K562 (cell line): ENCODE measurements around the gene POLD4. TPM values are rescaled to one million over a fixed set of nuclear protein-coding genes. Genes with fewer than 3 reads are reported as not detected.

Experiments
- ATF7 ChIP-seq: fragments of 450-650 bp; IDR thresholded peaks from 2 replicates; pipeline ENCODE4 v1.7.1; 2014; ENCODE audit warnings: mild to moderate bottlenecking, moderate library complexity
- BHLHE40 ChIP-seq: IDR thresholded peaks from 2 replicates; pipeline ENCODE4 v1.6.1; 2011; ENCODE audit warnings: low read length, improper control_type of control experiment
- CBX5 ChIP-seq: IDR thresholded peaks from 2 replicates; pipeline ENCODE4 v1.6.1; 2014; ENCODE audit warnings: low read depth, borderline replicate concordance
- HDAC3 ChIP-seq: fragments of 450-650 bp; IDR thresholded peaks from 2 replicates; pipeline ENCODE4 v1.6.1; 2018; ENCODE audit warnings: borderline replicate concordance, mild to moderate bottlenecking, moderate library complexity; ENCODE audit not compliant: partially characterized antibody
- MITF ChIP-seq: IDR thresholded peaks from 2 replicates; pipeline ENCODE4 v1.6.1; 2014; ENCODE audit warnings: antibody characterized with exemption
- MNT ChIP-seq, 2 experiments: fragments of 450-650 bp; conservative IDR thresholded peaks; 2 replicates each; pipeline ENCODE4 v1.6.1; 2017; ENCODE audit warnings: mild to moderate bottlenecking in 2 of 2, moderate library complexity in 2 of 2
- MYNN ChIP-seq, 2 experiments: sonication (generic); formaldehyde crosslinking in 1 of 2; IDR thresholded peaks; 2 replicates each; pipeline versions ENCODE4 v1.5.0 to v1.6.1; 2016 to 2020; ENCODE audit warnings: antibody characterized with exemption in 1 of 2, missing genetic modification reagents in 1 of 2
- NCOR1 ChIP-seq: fragments of 450-650 bp; IDR thresholded peaks from 2 replicates; pipeline ENCODE4 v1.6.1; 2016; ENCODE audit warnings: mild to moderate bottlenecking, moderate library complexity
- POU5F1 ChIP-seq: fragments of 150-350 bp; IDR thresholded peaks from 2 replicates; pipeline ENCODE4 v1.6.1; 2014; ENCODE audit warnings: borderline replicate concordance, low read length, low read depth, mild to moderate bottlenecking; ENCODE audit not compliant: partially characterized antibody
- TCF3 ChIP-seq: sonication (generic); formaldehyde crosslinking; IDR thresholded peaks from 2 replicates; pipeline ENCODE4 v1.4.0; 2020; ENCODE audit warnings: mild to moderate bottlenecking, missing genetic modification reagents
- USF1 ChIP-seq: sonication (generic); formaldehyde crosslinking; IDR thresholded peaks from 2 replicates; pipeline ENCODE4 v1.9.0; 2022; ENCODE audit warnings: mild to moderate bottlenecking, missing genetic modification reagents
- VEZF1 ChIP-seq: fragments of 200-800 bp; sonication (Bioruptor generic); IDR thresholded peaks from 2 replicates; pipeline ENCODE4 v1.6.1; 2017; ENCODE audit warnings: missing genetic modification characterization, missing compliant biosample characterization
- ZBTB7A ChIP-seq: IDR thresholded peaks from 2 replicates; pipeline ENCODE4 v1.6.1; 2011; ENCODE audit warnings: low read depth, mild to moderate bottlenecking, low read length, moderate library complexity, borderline replicate concordance; ENCODE audit not compliant: control insufficient read depth
- ZNF197 ChIP-seq: fragments of 200-800 bp; sonication (Bioruptor generic); IDR thresholded peaks from 2 replicates; pipeline ENCODE4 v1.6.1; 2016; ENCODE audit warnings: low read depth, missing genetic modification characterization, missing compliant biosample characterization
- ZNF239 ChIP-seq: fragments of 250-450 bp; sonication (Bioruptor Pico); IDR thresholded peaks from 2 replicates; pipeline ENCODE4 v1.4.0; 2020; ENCODE audit warnings: mild to moderate bottlenecking
- ZNF592 ChIP-seq: fragments of 450-650 bp; IDR thresholded peaks from 2 replicates; pipeline ENCODE4 v1.6.1; 2017; ENCODE audit warnings: antibody characterized with exemption, mild to moderate bottlenecking
- ZNF644 ChIP-seq: fragments of 200-800 bp; sonication (Bioruptor generic); IDR thresholded peaks from 2 replicates; pipeline ENCODE4 v1.6.1; 2016; ENCODE audit warnings: low read depth, missing genetic modification characterization, missing compliant biosample characterization
- polyA plus RNA-seq, 8 experiments: library from polyadenylated mRNA; depleted of rRNA in 4 of 8; stranded (reverse) in 5 of 8; unstranded in 3 of 8; fragments of >200 nt; fragmentation: Nextera tagmentation in 2 of 8; fragmentation: Illumina TruSeq in 1 of 8; extraction: Ambion mirVana in 2 of 8; extraction: Trizol in 1 of 8; gene quantifications; 2 replicates each; pipeline versions ENCODE4 v1.2.1 to v1.2.3, GENCODE V29; 2011 to 2014; ENCODE audit warnings: inconsistent platforms in 1 of 8, missing spikeins in 1 of 8
- total RNA-seq, 7 experiments: library from RNA; depleted of rRNA in 6 of 7; stranded (reverse); fragments of >200 nt in 6 of 7; fragmentation: Illumina TruSeq in 2 of 7; extraction: Trizol in 2 of 7; gene quantifications; 2 replicates each; pipeline versions ENCODE4 v1.2.1 to v1.2.3, GENCODE V29; 2011 to 2021; ENCODE audit warnings: low replicate concordance in 1 of 7

Gene POLD4
- total and polyA plus RNA-seq, 9 of the 15 experiments (the other 6 are each of a cell fraction or from before 2014, with no cell fraction given), result 5.8 to 64.5 (median 18.3) TPM

- TF ChIP-seq ZNF239 (CRISPR knock-in tag) (no peak), MNT (conservative IDR thresholded peaks at IDR 0.05) (0 out of 4 replicates have a peak, but pooled peaks of 1 of the 2 experiments have one; percentile 43), VEZF1 (CRISPR knock-in tag) (no peak), ATF7 (no peak), MITF (no peak), NCOR1 (no peak), TCF3 (no peak), ZNF644 (tag) (no peak), CBX5 (no peak), USF1 (CRISPR knock-in tag) (peak; percentile 43; the same call in 1 of the 2 replicates), BHLHE40 (peak; percentile 31; the same call in 1 of the 2 replicates), ZNF592 (no peak), ZNF197 (CRISPR knock-in tag) (no peak), POU5F1 (no peak), MYNN (IDR thresholded peaks at IDR 0.05) (no peak), MYNN (CRISPR knock-in tag; IDR thresholded peaks at IDR 0.05) (no peak), ZBTB7A (no peak), HDAC3 (no peak)
Observed at GRCh38 chr11:67321313-67321871, 32.0 kb downstream of the POLD4 start (continued).
